Lower leg skin (tissue), 3 donors: ENCODE data around the gene YWHAE.

ENCODE experiments used
- CTCF ChIP-seq, 3 donors: fragments of 450-650 bp; IDR thresholded peaks; one replicate each; pipeline ENCODE4 v1.5.1; 2016; ENCODE audit warnings: antibody characterized with exemption in 3 of 3, mild to moderate bottlenecking in 3 of 3, moderate library complexity in 2 of 3
- POLR2A ChIP-seq, 2 donors: fragments of 450-650 bp; IDR thresholded peaks; one replicate each; pipeline ENCODE4 v1.6.1; 2016 to 2017; ENCODE audit warnings: antibody characterized with exemption in 2 of 2, mild to moderate bottlenecking in 1 of 2, moderate library complexity in 1 of 2

DNA sequence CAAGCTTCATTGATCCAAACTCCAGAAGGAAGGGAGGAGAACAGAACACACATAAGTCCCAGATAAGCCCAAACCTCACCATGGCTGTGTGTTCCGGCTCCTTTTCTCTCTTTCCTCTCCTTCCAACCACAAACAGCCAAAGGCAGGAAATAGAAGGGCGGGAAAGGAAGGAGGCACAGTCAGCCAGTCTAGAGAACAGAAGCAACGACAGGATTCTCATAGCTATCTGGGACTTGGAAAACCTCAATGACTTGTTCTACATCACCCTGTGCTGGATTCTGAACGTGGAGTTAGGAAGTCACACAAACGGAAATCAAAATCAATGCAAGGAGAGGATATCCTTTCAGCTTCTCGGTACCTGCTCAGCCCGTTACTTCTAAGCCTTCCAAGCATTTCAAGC is 47.0 kb upstream of the YWHAE start:
- no peak for TF ChIP-seq POLR2A (IDR thresholded peaks at IDR 0.05)
- no peak for TF ChIP-seq CTCF (IDR thresholded peaks at IDR 0.05)
